Dedifferentiated amniotic fluid mesenchymal stem cell (primary cell): ENCODE results near the gene GNPTAB.
"Not testable (repeated sequence)": the region's sequence is repeated elsewhere in the genome, so short reads cannot be mapped to it uniquely, and the experiment has no call there.

Source experiments
- DNase-seq: peaks from one replicate; pipeline ENCODE4 v3.0.0-alpha.2; 2016; ENCODE audit errors: extremely low spot score

The GNPTAB gene

GRCh38 chr12:101737476-101737875 is 93.3 kb downstream of the GNPTAB start:
- DNase-seq: no peak

- DNase-seq: not testable (repeated sequence)
Measured at GRCh38 chr12:101734482-101734881, 96.3 kb downstream of the GNPTAB start.

GRCh38 chr12:101733166-101733565 is 97.6 kb downstream of the GNPTAB start:
- no peak for DNase-seq

- DNase-seq: no peak
Measured at GRCh38 chr12:101732318-101732717, 98.4 kb downstream of the GNPTAB start.

GRCh38 chr12:101729842-101730241 is 100.9 kb downstream of the GNPTAB start:
- DNase-seq: no peak

- DNase-seq: no peak
Measured at GRCh38 chr12:101727098-101727497, 103.7 kb downstream of the GNPTAB start.

- no peak for DNase-seq
Measured at GRCh38 chr12:101722392-101722791, 108.4 kb downstream of the GNPTAB start.

- DNase-seq: no peak
Measured at GRCh38 chr12:101720118-101720517, 110.6 kb downstream of the GNPTAB start.

GRCh38 chr12:101719566-101719965 is 111.2 kb downstream of the GNPTAB start:
- peak; percentile 16 for DNase-seq

GRCh38 chr12:101714877-101715444 is 115.8 kb downstream of the GNPTAB start:
- DNase-seq: no peak

GRCh38 chr12:101713930-101714329 is 116.8 kb downstream of the GNPTAB start:
- no peak for DNase-seq

- no peak for DNase-seq
Measured at GRCh38 chr12:101713059-101713682, 117.6 kb downstream of the GNPTAB start.

- DNase-seq: no peak
Measured at GRCh38 chr12:101710288-101710687, 120.5 kb downstream of the GNPTAB start.

GRCh38 chr12:101707131-101707782 is 123.5 kb downstream of the GNPTAB start:
- no peak for DNase-seq

- no peak for DNase-seq
Measured at GRCh38 chr12:101706403-101706802, 124.4 kb downstream of the GNPTAB start.

- no peak for DNase-seq
Measured at GRCh38 chr12:101703487-101703886, 127.3 kb downstream of the GNPTAB start.

GRCh38 chr12:101700299-101700820 is 130.4 kb downstream of the GNPTAB start:
- DNase-seq: no peak

GRCh38 chr12:101698800-101699347 is 131.9 kb downstream of the GNPTAB start:
- no peak for DNase-seq

GRCh38 chr12:101697930-101698799 is 132.6 kb downstream of the GNPTAB start:
- DNase-seq: no peak

- DNase-seq: no peak
Measured at GRCh38 chr12:101697197-101697929, 133.4 kb downstream of the GNPTAB start, which contains the start of gene CHPT1. Gene CHPT1, plus strand, starts transcription at chr12:101697640. Its CDS starts 222 bp downstream, at chr12:101697862.
